ENCODE data around the gene FRMPD4. TPM values are rescaled to one million over a fixed set of nuclear protein-coding genes. Genes with fewer than 3 reads are reported as not detected.

Gene FRMPD4
- total RNA-seq, 1 experiment from 2014 or later = 1.4 TPM

GRCh38 chrX:12234534-12235329 is 96.5 kb downstream of the FRMPD4 start (continued):
- TF ChIP-seq PRDM15 (CRISPR knock-in tag; IDR thresholded peaks at IDR 0.05) = no peak
- no peak for TF ChIP-seq TP53 (CRISPR knock-in tag; IDR thresholded peaks at IDR 0.05)
- no peak for TF ChIP-seq TCF7 (CRISPR knock-in tag; IDR thresholded peaks at IDR 0.05; ENCODE audit: low read depth)
- TF ChIP-seq NR1H2 (CRISPR knock-in tag; IDR thresholded peaks at IDR 0.05) = no peak

- Mint-ChIP-seq H3K9me3 (no peaks in the 10 kb centered on the region), H3K4me3 (no peak overlapping the region), H3K36me3 (no peaks in the 10 kb centered on the region), H3K4me1 (0 out of 2 replicates have a peak, but pooled peaks cover 3% of the 10 kb centered on the region), H3K27me3 (ENCODE audit: low read depth) (no peaks in the 10 kb centered on the region), H3K27ac (no peak overlapping the region)
- POLR2A ChIA-PET = no interaction called here
- CTCF ChIA-PET = no interaction called here
- ATAC-seq (no peak), DNase-seq (ENCODE audit: low spot score) (no peak)
- TF ChIP-seq E2F4 (CRISPR knock-in tag; IDR thresholded peaks at IDR 0.05; ENCODE audit: borderline replicate concordance, low read depth) (no peak), ZNF317 (CRISPR knock-in tag; IDR thresholded peaks at IDR 0.05; ENCODE audit: borderline replicate concordance, low read depth) (no peak), ZNF512 (CRISPR knock-in tag; IDR thresholded peaks at IDR 0.05; ENCODE audit: borderline replicate concordance) (no peak), ZBTB21 (CRISPR knock-in tag; IDR thresholded peaks at IDR 0.05; ENCODE audit: borderline replicate concordance) (no peak), CBFB (CRISPR knock-in tag; IDR thresholded peaks at IDR 0.05; ENCODE audit: low read depth) (no peak), OVOL2 (CRISPR knock-in tag; IDR thresholded peaks at IDR 0.05; ENCODE audit: borderline replicate concordance) (no peak), ETV6 (CRISPR knock-in tag; IDR thresholded peaks at IDR 0.05) (no peak), GRHL2 (CRISPR knock-in tag; IDR thresholded peaks at IDR 0.05; ENCODE audit: insufficient replicate concordance, severe bottlenecking) (no peak), ATF1 (CRISPR knock-in tag; IDR thresholded peaks at IDR 0.05) (no peak), TEAD4 (CRISPR knock-in tag; IDR thresholded peaks at IDR 0.05) (no peak), NFATC4 (CRISPR knock-in tag; IDR thresholded peaks at IDR 0.05) (no peak)
Measured at GRCh38 chrX:12236156-12236555, 97.9 kb downstream of the FRMPD4 start.

- H3K9me3 Mint-ChIP-seq = no peaks in the 10 kb centered on the region
- no peaks in the 10 kb centered on the region for H3K27me3 Mint-ChIP-seq (ENCODE audit: low read depth)
- POLR2A ChIA-PET = no interaction called here
- no peak for ATAC-seq
- no peak for DNase-seq (ENCODE audit: low spot score)
- no peak overlapping the region for H3K4me3 Mint-ChIP-seq
- 0 out of 2 replicates have a peak, but pooled peaks cover 3% of the 10 kb centered on the region for H3K4me1 Mint-ChIP-seq
- no peak overlapping the region for H3K27ac Mint-ChIP-seq
- CTCF ChIA-PET = no interaction called here
- H3K36me3 Mint-ChIP-seq = no peaks in the 10 kb centered on the region
- no peak for TF ChIP-seq TEAD4 (CRISPR knock-in tag; IDR thresholded peaks at IDR 0.05)
- no peak for TF ChIP-seq ELF4 (CRISPR knock-in tag; IDR thresholded peaks at IDR 0.05; ENCODE audit: low read depth)
- TF ChIP-seq ZNF317 (CRISPR knock-in tag; IDR thresholded peaks at IDR 0.05; ENCODE audit: borderline replicate concordance, low read depth) = no peak
- no peak for TF ChIP-seq HMGXB4 (CRISPR knock-in tag; IDR thresholded peaks at IDR 0.05)
- TF ChIP-seq EMX1 (CRISPR knock-in tag; IDR thresholded peaks at IDR 0.05) = no peak
- TF ChIP-seq KAT7 (CRISPR knock-in tag; IDR thresholded peaks at IDR 0.05; ENCODE audit: borderline replicate concordance) = no peak
- no peak for TF ChIP-seq AFF4 (CRISPR knock-in tag; IDR thresholded peaks at IDR 0.05; ENCODE audit: borderline replicate concordance)
- no peak for TF ChIP-seq ZNF396 (CRISPR knock-in tag; IDR thresholded peaks at IDR 0.05; ENCODE audit: borderline replicate concordance)
Measured at GRCh38 chrX:12237131-12237530, 98.9 kb downstream of the FRMPD4 start.

Measured in WTC11 (cell line).